COLO668 (cell line): ENCODE results near the gene TJP2.
A peak's percentile ranks its signal among the peaks of the same experiment; 100 is the strongest.

ENCODE experiments used
- DNase-seq: peaks from one replicate; lab custom pipeline; 2025; ENCODE audit not compliant: unreplicated experiment; lab: John Stamatoyannopoulos, UW

TJP2 gene

DNA sequence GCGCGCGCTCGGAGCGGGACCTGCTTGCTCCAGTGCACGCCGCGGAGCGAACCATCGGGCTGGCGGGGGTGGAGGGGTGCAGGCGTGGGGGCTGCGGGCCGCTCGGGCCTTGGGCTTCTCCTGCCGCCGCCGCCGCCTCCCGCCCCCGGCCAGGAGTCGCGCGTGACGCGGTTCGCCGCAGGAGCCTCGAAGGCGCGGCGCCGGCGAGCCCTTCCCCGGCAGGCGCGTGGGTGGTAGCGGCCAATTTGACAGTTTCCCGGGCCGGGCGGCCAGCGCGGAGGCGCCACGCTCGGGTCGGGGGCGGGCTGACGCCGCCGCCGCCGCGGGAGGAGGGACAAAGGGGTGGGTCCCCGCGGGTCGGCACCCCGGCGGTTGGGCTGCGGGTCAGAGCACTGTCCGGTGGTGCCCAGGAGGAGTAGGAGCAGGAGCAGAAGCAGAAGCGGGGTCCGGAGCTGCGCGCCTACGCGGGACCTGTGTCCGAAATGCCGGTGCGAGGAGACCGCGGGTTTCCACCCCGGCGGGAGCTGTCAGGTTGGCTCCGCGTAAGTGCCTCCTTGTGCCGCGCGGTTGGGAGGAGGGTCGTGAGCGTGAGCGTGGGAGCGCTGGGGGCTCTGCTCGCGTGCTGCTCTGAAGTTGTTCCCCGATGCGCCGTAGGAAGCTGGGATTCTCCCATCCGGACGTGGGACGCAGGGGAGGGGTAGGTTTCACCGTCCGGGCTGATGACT is at the start of gene TJP2:
Gene TJP2, plus strand, starts transcription at position 387 of the 725 bp plus-strand sequence. Its CDS starts 96 bp downstream, at position 483.
- DNase-seq: peak; percentile 59

DNA sequence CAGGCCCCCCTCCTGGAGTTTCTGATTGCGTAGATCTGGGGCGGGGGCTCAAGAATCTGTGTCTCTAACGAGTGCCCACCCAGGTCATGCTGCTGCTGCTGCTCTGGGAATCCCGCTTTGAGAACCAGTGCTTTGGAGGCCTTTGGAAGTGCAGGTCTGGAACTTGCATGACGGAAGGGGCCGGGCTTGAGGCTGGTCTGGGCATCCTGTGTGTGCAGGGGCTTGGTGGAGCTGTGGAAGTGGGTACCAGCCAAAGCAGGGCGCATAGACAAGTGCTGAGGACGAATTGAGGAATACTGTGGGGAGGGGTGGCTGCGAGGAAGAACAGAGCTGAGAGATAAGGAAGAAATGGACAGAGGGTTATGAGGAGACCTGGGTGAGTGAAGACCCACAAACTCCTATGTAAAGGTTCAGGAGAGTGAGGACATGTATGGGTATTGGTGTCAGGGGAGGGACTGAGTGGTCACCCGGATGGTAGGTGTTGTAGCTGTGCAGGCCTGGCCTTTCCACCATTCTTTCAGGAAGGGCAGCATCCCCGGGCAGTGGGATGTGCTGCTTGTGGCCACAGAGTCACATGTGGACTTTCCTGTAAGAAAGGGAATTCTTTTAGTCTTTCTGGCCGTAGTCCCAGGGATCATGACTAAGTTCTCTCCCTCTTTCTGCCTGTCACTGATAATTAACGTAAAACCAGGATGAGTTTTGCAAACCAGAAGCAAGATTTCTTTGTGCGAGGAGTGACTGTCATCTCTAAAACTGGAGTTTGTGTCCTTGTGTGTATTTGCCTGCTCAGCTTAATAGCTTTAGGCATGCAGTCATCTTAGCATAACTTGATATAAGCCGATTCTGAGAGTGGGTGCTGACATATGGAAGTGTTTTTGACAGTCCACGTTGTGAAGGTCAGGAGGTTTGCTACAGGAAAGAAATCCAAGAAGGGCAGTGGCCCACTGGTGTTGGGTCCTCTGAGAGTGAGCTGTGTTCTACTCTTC is 43.3 kb upstream of the TJP2 start:
- no peak for DNase-seq

DNA sequence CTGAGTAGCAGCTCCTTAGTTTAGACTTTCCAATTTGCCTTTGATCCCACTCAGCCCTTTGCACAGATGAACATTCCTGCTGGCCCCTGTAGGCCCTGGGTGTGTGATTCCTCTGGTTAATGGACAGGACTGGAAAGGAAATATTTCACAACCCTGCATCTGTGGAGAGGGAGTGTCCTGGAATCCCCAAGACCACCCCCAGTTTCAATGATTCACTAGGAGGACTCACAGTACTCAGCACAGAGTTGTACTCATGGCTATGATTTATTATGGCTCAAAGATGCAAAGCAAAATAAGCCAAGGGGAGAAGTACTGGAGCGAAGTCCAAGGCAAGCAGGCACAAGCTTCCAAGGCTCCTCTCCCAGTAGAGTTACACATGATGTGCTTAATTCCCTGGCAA is 42.4 kb upstream of the TJP2 start:
- DNase-seq: no peak

DNA sequence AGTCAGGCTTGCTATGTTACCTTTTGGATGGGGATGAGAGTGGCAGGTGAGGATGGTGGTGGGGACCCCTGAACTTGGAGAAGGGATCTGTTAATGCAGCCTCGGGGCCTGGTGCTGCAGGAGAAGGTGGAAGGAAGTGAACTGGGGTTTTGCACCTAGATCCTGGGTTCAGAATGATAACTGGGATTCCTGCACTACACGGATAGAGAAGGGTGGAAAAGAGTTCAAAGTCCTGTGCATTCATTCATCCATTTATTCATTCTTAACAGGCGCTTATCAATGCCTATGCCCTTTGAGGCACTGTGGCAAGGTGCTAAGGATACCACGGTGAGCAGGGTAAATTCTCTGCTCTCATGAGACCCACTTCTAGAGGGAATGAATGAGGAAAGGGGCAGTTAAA is 41.7 kb upstream of the TJP2 start:
- no peak for DNase-seq

DNA sequence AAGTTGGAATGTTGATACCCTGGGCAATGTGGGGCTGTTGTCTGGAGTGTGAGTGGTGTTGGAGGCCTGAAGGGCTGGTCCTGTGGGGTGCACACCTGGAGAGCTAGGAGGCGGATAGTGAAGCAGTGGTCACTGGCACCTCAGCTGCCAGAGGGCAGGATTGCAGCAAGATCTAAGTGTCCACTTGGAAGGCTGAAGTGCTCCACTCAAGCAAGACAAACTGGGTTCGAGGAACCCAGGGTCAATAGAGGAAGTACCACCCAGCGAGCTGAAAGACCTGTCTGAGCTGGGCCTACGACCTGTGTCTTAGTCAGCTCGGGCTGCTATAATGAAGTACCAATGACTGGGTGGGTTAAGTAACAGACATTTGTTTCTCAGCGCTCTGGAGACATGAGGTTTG is 39.7 kb upstream of the TJP2 start:
- no peak for DNase-seq

DNA sequence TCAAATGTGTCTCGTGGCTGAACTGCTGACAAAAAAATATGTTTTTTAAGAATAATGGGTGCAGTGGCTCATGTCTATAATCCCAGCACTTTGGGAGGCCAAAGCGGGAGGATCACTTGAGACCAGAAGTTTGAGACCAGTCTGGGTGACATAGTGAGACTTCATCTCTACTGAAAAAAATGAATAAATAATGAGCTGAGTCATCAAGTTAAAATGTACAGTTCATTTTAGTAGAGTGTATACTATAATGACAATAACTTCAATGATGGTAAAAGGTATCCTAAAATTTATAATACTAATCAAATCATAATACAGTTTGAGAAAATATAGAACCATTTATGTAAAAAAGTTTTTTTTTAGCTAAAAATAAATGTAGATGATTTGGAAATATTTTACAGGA is 37.9 kb upstream of the TJP2 start:
- no peak for DNase-seq

DNA sequence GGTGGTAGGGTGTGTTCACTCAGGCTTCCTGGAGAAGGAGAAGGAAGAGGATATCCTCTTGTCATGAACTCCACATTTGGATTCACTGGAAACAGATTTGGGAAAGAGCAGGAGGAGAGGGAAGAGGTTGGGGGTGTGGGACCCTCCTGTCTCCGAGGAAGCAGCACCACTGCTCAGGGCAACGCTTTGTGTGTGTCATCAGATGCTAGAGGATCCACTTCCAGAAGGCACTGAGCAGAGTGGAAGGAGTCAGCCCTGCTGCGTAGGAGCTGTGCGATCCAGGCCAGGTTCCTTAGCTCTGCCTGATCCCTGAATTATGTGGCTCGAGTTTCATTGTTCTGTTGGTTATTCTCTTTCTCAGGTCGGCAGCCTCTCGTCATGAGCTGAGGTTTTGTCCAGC is 37.3 kb upstream of the TJP2 start:
- DNase-seq: no peak

DNA sequence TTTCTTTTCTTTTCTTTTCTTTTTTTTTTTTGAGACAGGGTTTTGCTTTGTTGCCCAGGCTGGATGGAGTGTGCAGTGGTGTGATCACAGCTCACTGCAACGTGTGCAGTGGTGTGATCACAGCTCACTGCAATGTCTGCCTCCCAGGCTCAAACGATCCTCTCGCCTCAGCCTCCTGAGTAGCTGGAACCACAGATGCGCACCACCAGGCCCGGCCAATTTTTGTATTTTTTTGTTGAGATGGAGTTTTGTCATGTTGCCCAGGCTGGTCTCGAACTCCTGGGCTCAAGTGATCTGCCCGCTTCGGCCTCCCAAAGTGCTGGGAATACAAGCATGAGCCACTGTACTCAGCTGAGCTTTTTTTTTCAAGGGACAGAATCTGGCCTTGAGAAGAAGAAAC is 36.8 kb upstream of the TJP2 start:
- DNase-seq: no peak

DNA sequence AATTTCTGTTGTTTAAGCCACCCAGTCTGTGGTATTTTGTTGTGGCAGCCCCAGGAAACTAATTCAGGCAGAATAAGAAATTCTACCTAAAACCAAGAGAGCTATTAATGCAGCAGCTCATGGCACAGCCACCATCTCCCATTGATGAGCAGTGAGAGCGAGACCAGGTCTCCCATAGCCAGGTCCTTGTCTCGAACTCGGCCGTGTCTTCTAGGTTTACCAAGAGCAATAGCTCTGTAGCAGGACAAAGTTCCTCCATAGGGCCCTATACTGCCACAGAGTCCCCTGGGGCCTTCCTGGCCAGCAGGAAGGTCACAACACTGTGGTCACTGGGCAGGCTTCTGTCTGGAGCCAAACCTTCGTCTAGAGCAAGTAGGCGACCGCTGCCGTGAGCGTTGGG is 34.5 kb upstream of the TJP2 start:
- no peak for DNase-seq

DNA sequence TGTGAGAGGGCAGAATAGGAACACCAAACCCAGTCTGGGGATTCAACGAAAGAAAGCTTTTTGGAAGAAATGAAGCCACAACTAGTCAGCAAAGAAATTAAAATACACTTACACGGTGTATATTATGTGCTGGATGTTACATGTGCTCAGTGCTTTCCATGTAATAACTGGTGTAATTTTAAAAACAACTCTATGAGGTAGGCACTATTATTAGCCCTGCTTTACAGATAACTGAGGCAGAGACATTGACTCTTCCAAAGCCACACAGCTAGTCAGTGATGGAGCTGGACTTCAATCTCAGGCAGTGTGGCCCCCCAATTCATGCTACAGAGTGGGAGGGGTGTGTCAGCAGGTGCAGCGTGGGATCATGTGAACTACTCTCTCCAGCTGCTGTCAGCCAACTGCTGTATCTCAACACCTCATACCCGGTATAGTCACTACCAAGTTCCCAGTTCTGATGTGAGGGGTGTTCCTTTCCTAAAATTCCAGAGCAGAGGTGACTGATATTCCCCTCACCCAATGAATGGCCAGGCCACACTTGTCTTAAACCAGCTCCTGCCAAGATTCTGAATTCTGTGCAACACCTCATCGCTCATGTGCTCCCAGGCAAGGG is 33.8 kb upstream of the TJP2 start:
- DNase-seq: no peak

DNA sequence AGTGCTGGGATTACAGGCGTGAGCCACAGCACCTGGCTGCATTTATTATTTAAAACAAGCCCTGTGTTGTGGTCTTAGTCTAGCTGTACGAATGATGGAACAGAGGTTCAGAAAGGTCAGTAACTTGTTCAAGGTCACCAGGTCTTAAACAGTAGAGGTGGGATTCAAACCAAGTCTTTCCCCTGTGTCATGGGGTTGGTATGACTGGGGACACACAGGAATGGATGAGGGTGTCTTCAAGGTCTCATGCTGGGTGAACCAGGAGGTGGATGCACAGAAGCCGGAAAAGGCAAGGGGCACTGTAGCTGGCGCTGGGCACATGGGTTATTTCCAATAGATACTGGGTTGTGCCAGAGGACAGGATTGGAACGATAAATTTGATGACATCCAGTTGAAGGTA is 32.2 kb upstream of the TJP2 start:
- no peak for DNase-seq

DNA sequence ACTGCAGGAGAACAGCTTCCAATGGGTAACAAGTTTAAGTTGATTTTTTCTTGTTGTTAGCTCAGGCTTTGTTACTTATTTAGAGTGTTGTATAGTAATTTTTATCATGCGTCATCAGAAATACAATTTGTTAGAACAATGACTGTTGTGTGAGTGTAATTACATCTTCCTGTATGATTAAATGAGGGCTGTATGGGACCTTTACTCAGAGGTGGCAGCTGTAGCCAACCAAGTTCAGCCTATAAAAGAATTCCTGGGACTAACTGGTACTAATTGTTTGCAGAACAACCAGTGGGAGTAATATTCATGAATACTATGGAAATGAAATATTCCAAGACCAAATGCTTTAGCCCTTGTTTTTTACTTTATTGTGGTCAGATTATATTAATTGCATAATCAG is 30.8 kb upstream of the TJP2 start:
- no peak for DNase-seq

DNA sequence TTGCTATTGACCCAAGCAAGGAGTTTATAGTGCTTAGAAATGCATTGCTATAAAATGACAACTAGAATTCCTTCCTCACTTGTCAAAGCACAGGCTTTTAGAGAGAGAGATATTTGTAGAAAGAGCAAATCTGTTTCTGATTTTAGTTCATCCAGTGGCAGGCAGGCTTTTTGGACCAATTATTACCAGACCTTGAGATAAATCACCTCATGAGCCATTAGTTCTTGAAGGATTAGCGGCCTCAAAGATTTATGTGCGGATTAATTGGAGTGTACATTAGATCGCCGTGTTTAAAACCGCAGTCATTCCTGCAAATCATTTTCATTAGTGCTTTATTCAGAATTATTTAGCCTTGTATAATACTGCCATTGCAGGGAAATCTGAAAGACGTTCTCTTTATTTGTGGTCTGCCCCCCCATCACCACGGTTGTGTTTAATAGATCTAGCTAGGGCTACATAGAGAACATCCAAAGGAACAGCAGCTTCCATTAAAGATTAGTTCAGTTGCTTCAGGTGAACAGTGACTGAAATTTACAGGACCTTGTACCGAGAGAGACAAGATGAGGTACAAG is 28.8 kb upstream of the TJP2 start:
- DNase-seq: no peak

DNA sequence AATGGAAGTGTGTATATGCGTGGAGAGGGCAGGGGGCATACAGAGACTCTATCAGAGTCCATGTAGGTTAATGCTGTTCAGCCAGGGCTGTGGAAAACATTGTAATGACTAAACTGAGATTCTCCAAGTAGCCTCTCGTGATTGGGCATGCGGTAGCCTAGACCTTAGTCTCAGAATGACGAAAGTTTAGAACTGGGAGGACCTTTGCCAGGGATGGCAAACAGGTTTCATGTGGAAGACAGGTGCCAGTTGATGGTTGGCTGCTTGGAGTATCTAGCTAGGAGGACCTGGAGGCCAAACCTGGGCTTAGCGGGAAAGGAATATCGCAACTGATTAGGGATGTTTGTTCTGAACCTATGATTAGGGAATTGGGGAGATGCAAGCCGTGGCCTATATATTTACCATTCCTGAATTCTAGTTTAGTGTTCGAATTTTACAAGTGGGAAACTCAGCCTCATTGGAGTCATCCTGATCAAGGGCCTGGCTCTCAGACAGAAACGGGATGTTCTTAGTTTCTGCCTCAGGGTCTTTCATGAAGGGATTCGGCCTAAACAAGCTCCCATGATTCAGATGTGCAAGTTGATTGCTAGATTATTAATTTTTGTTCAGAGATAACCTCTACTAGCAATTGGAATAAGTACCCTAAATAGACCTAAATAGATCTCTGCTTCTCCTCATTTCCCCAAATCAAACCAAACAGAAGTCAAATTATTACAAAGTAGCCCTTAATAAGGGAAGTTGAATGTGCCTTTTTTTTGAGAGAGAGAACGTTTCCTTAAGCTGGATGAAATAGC is 26.8 kb upstream of the TJP2 start:
- no peak for DNase-seq

DNA sequence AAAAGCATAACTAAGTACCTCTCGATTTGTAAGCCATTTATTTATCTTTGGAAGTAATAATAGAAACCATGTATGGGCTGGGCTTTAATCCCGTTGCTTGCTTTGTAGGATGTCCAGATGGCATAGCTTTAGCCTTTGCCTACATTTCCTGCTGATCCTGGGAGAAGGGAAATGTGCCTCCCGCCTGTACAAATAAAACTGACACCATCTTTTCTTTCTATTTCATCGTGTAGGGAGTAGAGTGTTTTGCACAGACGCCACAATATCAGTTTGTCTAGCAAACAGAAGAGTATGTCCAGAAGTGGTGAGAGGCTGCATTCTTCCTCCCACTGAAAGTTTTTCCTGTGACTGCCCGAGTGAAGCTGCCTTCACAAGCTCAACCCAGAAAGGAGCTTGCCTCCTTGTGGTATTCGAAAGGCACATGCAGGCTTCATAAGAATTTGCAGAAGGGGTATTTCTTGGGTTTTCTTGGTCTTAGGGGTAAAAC is 24.7 kb upstream of the TJP2 start:
- peak; percentile 29 for DNase-seq

DNA sequence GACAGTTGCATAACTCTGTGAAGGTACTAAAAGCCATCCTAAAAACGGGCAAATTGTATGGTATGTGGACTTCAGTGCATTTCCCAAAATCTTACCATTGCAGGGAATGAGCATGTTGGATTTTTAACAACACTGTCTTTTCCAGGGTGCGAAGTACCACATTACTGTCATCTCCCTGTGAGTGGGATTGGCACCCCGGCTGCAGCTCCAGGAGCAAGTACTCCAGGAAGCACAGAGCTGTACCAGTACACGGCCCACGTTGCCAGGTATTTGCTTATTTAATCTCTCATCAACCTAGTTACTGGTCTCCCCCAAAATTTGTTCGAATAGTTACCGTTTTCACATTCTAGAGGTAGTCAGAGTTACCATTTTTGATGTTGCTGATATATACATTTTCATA is 22.6 kb upstream of the TJP2 start:
- DNase-seq: no peak

DNA sequence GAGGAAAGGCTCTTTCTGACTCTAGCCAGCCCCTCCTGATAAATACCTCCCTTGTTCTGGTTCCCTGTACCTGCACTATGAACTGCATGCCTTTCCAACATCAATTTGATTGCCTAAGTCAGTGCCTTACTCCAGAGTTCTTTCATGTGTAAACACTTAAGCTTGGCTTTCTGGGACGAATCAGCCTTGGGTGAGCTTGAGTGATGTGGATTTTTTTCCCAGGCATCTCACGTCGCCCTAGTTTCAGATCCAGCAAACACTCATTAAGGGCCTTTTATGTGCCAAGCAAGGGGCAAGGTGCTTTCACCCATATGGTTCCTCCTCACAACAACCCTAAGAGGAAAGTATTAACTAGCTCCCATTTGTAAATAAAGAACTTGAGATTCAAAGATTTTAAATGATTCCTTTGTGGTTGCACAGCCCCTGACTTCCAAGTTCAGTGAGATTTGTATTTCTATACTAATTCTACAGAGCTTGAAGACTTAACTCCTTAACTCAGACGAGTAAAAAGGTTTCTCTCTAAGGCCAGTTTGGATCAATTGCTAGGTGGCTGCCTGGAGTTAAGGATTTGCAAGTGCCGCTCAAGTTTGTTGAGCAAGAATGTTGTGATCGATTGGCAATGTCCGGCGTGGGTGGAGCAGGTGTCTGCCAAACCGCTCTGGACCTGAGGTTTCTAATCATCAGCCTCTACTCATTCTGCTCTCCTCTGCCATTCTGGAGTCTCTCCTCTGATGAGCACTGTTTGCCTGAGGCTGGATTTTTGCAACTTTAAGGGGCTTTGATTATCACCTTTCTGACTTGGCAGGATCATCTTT is 20.2 kb upstream of the TJP2 start:
- DNase-seq: no peak

DNA sequence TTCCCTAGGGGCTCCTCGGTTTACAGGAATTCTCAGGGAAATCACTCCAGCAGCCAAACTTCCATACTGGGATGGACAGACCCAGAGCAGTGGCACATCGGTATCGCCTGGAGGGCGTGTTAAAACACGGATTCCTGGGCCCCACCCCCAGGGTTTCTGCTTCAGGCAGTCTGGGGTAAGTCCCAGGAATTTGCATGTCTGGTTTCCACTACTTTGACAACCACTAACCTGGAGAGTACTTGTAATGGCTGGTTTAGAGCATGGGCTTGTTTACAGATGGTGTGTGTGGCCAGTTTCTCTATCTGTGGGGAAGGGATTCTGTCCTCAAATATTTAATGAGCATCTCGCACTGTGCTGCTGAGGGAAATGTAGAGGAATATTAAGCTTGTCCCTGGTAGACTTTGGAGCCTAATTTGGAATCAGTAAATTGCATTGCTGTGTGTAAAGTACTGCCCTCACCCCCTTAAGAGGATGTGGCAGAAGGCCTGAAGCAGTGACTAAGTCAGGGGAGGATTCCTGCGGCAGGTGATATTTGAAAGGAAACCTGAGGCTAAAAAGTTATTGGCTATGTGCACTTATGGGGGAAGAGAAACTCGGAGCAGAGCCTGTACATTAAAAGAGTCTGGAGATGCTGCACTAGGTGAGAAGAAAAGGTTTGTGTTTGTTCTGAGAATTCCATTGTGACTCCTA is 18.6 kb upstream of the TJP2 start:
- no peak for DNase-seq
